GM18517 (cell line): ENCODE data around the gene TVP23C.

Experiments used
- ATAC-seq: cut with Tn5 transposase; IDR thresholded peaks from one replicate; pipeline ENCODE4 v1.9.1; 2021; ENCODE audit warnings: mild to moderate bottlenecking, moderate library complexity; ENCODE audit not compliant: unreplicated experiment

The TVP23C gene

DNA sequence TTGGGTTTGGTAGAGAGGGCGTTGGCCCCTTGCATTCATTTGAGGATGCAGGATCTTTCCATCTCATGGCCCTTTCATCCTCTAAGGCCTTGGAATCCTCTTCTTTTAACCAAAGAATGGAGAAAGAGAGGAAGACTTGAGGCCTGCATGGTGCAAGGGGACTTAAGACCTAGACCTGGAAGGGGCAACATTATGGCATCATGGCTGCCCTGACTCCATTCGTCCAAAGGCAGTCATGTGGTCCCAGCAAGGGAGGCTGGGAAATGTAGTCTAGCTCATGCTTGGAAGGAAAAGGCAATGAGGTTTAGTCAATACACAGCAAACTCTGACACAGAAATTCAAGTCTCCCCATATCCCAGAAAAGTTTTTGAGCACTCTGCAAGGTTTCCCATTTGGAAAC lies 65.2 kb downstream of the TVP23C start:
- no peak for ATAC-seq

DNA sequence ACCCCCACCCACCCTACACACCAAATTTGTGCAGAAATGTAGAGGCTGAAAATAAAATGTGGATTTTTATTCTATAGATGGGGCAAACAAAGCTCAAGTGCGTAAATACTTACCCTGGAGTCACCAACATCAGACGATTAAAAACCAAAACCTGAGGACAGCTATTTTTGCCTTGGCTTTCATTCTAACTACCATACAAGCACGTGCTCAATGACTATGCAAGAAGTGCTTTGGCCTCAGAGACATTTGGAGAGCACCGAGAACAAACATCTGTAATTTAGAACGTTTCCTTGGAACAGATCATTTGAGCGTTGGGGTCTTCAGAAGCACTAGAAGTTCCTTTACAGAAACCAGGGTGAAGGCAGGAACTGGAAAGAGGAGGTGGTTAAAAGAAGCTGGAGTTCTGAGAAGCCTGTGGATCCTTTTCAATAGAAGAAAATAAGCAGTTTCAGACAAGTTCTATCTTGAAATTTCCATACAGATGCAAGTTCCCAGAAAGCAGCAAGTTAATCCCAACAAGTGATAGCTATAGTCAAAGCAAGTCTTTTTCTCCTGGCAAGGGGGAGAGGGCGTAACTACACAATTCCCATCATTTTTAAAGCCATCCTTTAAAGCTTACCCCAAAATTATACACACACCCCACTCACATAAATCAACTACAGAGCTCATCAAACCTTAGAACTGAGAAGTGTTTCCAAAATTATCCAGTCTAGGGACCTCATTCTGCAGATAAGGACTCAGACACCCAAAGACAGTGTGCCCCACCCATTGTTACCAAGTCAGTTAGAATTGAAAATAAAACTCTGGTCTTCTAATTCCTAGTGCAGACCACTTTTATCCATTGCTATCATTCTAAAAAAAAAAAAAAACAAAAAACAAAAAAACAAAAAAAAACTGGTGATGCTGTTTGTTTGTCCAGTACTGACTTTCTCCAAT lies 66.3 kb downstream of the TVP23C start:
- no peak for ATAC-seq

DNA sequence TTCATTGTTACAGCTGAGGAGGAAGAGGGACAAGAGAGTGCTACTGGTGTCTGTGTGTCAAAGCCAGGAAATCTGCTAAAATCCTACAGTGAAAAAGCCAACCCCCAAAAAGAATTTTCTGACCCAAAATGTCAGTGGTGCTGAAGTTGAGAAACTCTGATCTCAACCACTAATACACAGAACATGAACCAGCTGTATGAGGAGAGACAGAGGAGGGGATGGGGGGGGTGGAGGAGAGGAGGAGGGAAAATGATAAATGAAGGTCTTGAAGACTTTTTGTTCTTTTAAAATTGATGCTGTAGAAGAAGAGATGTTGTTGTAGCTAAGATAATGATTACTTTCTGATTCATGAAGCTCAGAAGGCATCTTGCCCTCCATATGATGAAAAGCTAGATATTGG lies 68.5 kb downstream of the TVP23C start:
- ATAC-seq: no peak

DNA sequence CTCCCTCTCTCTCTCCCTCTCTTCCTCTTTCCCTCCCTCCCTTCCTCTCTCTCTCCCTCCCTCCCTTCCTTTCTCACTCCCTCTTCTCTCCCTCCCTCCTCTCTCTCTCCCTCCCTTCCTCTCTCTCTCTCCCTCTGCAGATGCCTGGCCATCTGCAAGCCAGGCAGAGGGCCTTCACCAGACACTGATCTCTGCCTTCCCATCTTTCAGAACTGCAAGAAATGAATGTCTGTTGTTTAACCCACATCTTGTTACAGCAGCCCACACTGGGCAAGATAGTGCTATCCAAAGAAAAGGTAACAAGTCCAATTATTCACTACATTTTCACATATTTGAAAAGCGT lies 69.6 kb downstream of the TVP23C start:
- no peak for ATAC-seq

- no peak for ATAC-seq
These were observed 70.2 kb downstream of the TVP23C start for GRCh38 chr17:15492791-15493692.

- ATAC-seq: no peak
These were observed 71.1 kb downstream of the TVP23C start for GRCh38 chr17:15492186-15492585.

- ATAC-seq: no peak
These were observed 72.5 kb downstream of the TVP23C start for GRCh38 chr17:15490634-15491261.

DNA sequence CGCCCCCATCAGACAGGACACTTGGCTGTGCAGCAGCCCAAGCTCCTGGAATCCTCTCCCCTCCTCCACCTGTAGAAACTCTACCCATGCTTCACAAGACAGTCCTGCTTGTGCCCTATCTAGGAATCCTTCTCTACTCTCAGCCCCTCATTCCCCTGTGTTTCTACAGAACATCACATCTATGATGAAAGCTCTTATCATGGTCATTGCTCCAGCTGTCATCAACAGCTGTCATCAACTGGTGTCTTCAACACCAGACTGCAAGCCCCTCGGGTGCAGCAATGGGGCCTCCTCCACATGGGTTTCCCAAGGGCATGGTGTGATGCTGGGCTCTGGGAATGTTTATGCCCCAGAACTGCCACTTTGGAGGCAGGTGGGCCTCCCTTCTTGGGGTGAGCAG lies 74.7 kb downstream of the TVP23C start:
- ATAC-seq: no peak

- ATAC-seq: no peak
These were observed 78.2 kb downstream of the TVP23C start for GRCh38 chr17:15485045-15485444.

- no peak for ATAC-seq
These were observed 79.9 kb downstream of the TVP23C start for GRCh38 chr17:15483431-15483830.

- no peak for ATAC-seq
These were observed 80.8 kb downstream of the TVP23C start for GRCh38 chr17:15482476-15482875.

- no peak for ATAC-seq
These were observed 81.8 kb downstream of the TVP23C start for GRCh38 chr17:15481481-15481880.

- ATAC-seq: no peak
These were observed 83.1 kb downstream of the TVP23C start for GRCh38 chr17:15480204-15480603.

DNA sequence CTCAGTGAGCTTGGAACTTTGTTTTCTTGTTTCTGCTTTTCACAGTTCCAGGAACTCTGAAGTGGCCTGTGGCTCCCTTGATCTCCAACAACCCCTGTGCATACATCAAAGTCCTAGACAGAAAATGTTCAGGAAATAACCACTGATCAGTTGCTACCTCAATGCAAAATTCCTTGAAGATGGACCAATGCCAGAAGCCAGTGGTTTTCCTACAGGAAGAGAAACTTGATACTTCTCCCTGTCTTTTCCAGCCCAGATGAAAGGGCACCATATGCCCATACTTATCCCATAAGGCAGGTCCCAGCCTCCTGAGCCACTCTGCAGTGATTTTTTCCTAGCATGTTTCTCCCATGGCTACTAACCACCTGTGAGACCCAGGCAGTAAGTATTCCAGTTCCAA lies 83.6 kb downstream of the TVP23C start:
- no peak for ATAC-seq

- ATAC-seq: no peak
These were observed 84.4 kb downstream of the TVP23C start for GRCh38 chr17:15478845-15479244.

- ATAC-seq: no peak
These were observed 87.5 kb downstream of the TVP23C start for GRCh38 chr17:15475631-15476354.

DNA sequence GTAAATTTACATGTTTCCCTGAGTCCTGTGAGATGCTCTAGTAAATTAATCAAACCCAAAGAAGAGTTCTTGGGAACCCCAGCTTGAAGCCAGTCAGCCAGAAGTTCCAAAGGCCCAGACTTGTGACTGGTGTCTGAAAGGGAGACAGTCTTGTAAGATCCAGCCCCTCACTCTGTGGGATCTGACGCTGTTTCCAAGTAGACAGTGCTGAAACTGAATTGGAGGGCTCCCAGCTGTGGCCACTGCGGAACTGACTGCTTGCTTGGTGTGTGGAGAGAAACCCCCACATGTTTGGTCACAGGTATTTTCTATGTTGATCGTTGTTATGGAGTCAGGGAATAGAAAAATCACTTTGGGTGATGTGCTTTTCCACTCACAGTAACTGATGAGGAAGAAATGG lies 90.4 kb downstream of the TVP23C start:
- no peak for ATAC-seq

- no peak for ATAC-seq
These were observed 92.7 kb downstream of the TVP23C start for GRCh38 chr17:15470536-15470935.

GRCh38 chr17:15469260-15469659 lies 94.0 kb downstream of the TVP23C start:
- ATAC-seq: no peak

DNA sequence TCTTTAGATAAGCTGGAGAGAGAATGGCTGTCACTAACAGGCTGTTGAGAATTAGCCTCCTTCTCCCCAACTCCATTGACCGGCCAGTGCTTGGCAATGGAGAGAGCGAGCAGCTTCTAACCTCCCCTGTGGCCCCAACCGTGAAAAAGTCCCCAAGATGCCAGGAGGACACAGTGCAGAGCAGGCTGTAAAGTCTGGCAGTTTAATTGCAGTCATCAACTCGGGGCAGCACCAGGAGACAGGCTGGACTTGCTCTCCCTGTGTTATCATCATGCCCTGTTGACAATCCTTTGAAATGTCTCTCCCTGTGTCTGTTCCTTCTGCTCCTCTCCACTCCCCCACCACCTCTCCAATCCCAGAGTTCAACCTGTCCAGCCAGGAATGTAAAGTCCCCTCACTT lies 95.2 kb downstream of the TVP23C start:
- ATAC-seq: no peak

DNA sequence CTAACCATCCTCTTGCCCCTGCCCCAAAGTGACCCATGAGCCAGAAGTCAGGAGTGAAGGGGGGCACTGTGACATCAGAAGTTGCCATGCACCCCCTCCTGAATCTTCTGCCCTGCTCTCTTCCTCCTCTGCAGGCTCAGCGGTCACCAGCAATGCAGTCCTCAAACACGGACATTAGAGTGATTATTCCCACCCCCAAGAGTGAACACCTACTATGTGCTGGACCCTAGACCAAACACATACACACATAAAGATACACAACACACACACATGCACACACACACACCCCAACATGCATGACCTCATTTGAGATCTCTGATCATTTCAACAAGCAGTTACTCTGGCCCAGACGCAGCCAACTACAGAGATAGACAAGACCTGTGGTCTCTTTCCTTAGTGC lies 95.7 kb downstream of the TVP23C start, which contains the start of gene CDRT4:
Gene CDRT4 (minus strand): TSS at position 30 of the 400 bp plus-strand sequence. CDS start 27,383 bp downstream, outside the sequence.
- ATAC-seq: no peak
